Brain microvascular endothelial cell (primary cell): ENCODE measurements around the gene MYOM3.

Source experiments
- DNase-seq: peaks from one replicate; pipeline ENCODE4 v3.0.0-alpha.2; 2020
- H3K27ac ChIP-seq: fragments of 250-450 bp; sonication (Bioruptor Pico); 2 replicates; pipeline ENCODE4 v1.5.1; 2020; ENCODE audit warnings: mild to moderate bottlenecking, moderate library complexity
- H3K27me3 ChIP-seq: fragments of 250-450 bp; sonication (Bioruptor Pico); replicated peaks from 2 replicates; pipeline ENCODE4 v1.5.1; 2020; ENCODE audit warnings: mild to moderate bottlenecking
- H3K36me3 ChIP-seq: fragments of 250-450 bp; sonication (Bioruptor Pico); replicated peaks from 2 replicates; pipeline ENCODE4 v1.5.1; 2020; ENCODE audit warnings: mild to moderate bottlenecking
- H3K4me3 ChIP-seq: 2 replicates; pipeline ENCODE4 v1.5.1; 2011; ENCODE audit warnings: low read depth, mild to moderate bottlenecking, control low read depth, low read length, moderate library complexity
- CTCF ChIP-seq: IDR thresholded peaks from 2 replicates; pipeline ENCODE4 v1.5.1; 2011; ENCODE audit warnings: low read depth, mild to moderate bottlenecking, moderate library complexity, low read length, control low read depth, inconsistent platforms; ENCODE audit errors: missing control alignments
- in situ Hi-C: cut with HindIII; loops from 2 replicates; pipeline ENCODE4 v1.10.0; 2017; ENCODE audit warnings: low sequenced_read_pairs, low pct_ligation_motif_present

Gene MYOM3

GRCh38 chr1:24022581-24023361 lies 89.2 kb downstream of the MYOM3 start:
- TF ChIP-seq CTCF: no peak
- H3K27me3 ChIP-seq: no peaks in the 10 kb centered on the region
- H3K36me3 ChIP-seq: no peaks in the 10 kb centered on the region
- H3K4me3 ChIP-seq: no peak overlapping the region
- peak overlapping the region; percentile 66 for H3K27ac ChIP-seq
- peak; percentile 89 for DNase-seq
- in situ Hi-C loops: no loop called here

GRCh38 chr1:24021403-24022266 lies 90.3 kb downstream of the MYOM3 start:
- Histone ChIP-seq H3K4me3 (no peak overlapping the region), H3K27me3 (no peaks in the 10 kb centered on the region), H3K36me3 (no peaks in the 10 kb centered on the region), H3K27ac (no peak overlapping the region)
- no peak for TF ChIP-seq CTCF
- no peak for DNase-seq
- in situ Hi-C loops: no loop called here

GRCh38 chr1:24020470-24020869 lies 91.5 kb downstream of the MYOM3 start:
- no peak overlapping the region for H3K4me3 ChIP-seq
- in situ Hi-C loops: no loop called here
- no peaks in the 10 kb centered on the region for H3K36me3 ChIP-seq
- H3K27me3 ChIP-seq: no peaks in the 10 kb centered on the region
- no peak for DNase-seq
- TF ChIP-seq CTCF: no peak
- H3K27ac ChIP-seq: peak overlapping the region; percentile 96

- H3K4me3 ChIP-seq: no peak overlapping the region
- in situ Hi-C loops: no loop called here
- no peaks in the 10 kb centered on the region for H3K27me3 ChIP-seq
- H3K36me3 ChIP-seq: no peaks in the 10 kb centered on the region
- H3K27ac ChIP-seq: peak overlapping the region; percentile 96
- peak; percentile 63 for DNase-seq
- no peak for TF ChIP-seq CTCF
These were observed 91.9 kb downstream of the MYOM3 start for GRCh38 chr1:24020025-24020424.

- Histone ChIP-seq H3K27me3 (no peaks in the 10 kb centered on the region), H3K4me3 (no peak overlapping the region), H3K36me3 (no peaks in the 10 kb centered on the region), H3K27ac (peak overlapping the region; percentile 96)
- TF ChIP-seq CTCF: no peak
- in situ Hi-C loops: no loop called here
- DNase-seq: peak; percentile 100
These were observed 93.0 kb downstream of the MYOM3 start for GRCh38 chr1:24018611-24019580.
